Islet precursor cell (in vitro differentiated cells): ENCODE measurements around the gene CPTP.

Experiments
- DNase-seq: peaks from one replicate; pipeline ENCODE4 v3.0.0-alpha.2; 2018

The CPTP gene

DNA sequence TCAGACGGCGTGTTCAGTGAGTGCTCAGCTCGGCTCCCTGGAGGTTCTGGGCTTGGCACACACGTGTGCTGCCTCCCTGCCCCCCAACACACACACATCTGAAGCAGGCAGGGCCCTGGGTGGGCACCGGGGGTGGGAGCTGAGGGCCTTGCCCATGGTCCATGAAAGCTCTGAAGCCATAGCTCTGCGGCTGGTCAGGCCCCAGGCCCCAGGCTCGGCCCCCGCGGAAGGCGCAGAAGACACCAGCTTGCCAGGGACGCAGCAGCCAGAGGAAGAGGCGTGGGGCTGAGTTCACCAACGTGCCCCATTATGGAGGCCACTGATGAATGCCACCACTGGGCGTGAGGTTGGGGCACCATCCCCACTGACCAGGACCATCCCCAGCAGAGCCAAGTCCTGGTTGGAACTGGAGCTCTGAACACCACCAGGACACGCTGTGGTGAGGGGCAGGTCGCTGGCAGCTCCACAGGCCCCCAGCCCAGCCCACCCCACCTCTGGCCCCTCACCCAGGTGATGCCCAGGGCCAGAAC, 46.2 kb downstream of the CPTP start:
- DNase-seq = no peak

GRCh38 chr1:1371364-1371745, 46.8 kb downstream of the CPTP start:
- DNase-seq = no peak

GRCh38 chr1:1371746-1372711, 47.4 kb downstream of the CPTP start:
- peak; percentile 86 for DNase-seq

- no peak for DNase-seq
These were observed 48.6 kb downstream of the CPTP start for GRCh38 chr1:1373051-1373814.

GRCh38 chr1:1373815-1374588, 49.4 kb downstream of the CPTP start:
- DNase-seq = no peak

DNA sequence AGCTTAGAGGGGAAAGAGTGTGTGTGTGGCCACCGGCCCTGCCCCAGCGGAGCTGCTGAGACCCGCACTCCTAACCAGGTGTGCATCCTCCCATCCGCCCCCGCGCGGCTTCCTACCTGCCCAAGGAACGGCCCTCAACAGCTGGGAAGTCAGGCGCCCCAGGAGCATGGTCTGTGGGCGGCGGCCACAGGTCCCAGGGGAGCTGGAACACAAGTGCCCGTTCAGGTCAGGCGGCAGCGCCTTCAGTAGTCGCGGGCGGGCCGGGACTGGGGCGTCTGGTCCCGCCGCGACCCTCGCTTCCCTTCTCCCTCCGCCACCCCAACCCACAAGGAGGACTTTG, 50.0 kb downstream of the CPTP start:
- DNase-seq = no peak

DNA sequence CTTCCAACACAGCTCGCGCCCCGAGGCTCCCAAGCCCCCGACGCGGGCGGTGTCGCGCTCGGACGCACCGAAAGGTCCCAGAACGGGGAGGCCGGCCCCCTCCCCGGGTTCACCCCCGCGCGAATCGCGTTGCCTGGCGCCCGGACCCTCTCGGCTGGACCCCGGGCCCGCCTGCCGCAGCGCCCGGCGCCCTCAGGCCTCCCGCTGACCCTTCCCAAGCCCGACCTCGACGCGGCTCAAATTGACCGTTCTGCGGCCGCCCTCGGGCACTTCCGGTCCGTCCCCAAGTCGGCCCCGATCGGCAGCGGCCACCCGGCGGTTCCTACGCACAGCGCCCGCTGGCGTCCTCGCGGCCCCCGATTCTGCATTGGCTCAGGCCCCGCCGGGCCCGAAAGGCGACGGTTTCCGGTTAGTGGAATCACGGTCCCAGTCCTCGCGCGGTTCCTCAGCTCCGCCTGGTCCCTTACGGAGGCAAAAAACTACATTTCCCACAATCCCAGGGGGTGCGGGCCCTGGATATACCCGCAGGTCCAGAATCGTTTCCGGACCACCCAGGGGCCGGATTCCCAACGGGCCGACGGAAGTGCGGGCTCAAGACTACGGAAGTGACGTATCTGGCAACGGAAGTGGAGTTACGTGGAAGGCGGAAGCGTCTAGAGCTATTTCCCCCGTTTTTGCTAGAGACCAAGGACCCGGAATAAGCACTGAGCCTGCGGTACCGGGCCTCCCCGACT, 50.5 kb downstream of the CPTP start, which contains the start of gene AURKAIP1:
TSS of gene AURKAIP1 (minus strand) at position 279 of the 734 bp plus-strand sequence. CDS start 451 bp downstream, outside the sequence.
- peak; percentile 100 for DNase-seq

DNA sequence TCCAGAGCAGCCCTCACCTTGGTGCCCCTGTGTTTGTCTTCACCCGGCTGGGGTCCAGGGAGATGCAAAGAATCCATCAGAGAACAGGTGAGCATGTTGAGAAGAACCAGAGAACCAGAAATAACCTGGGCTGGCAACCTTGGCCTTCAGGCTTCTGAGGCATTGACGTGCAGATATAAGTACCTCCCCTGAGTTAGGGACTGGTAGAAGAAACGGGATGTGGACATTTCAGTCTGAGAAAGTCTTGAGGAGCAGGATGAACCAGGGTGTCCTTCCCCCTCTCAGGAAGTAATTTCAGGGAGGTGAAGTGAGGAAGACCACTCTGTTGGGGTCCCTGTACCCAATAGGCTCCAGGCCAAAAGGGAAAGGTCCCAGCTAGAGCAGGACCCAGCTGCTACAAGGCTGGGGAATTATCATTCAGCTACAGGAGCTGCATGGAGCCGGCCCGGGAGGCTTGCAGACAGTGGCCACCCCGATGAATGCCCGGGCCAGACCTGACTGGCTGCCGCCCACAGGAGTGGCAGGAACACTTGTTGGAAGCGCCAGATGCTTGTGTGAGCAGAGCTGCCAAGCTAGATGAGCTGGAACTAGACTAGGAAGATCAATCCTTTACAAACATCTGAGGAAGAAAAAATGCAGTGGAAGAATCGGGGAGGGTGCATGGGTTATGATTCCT, 52.1 kb downstream of the CPTP start:
- DNase-seq = no peak

- DNase-seq = no peak
These were observed 53.1 kb downstream of the CPTP start for GRCh38 chr1:1377540-1378205.
